HepG2 (cell line): ENCODE data around the gene RNF208. TPM values are rescaled to one million over a fixed set of nuclear protein-coding genes. Genes with fewer than 3 reads are reported as not detected.

Source experiments
- ATF7 ChIP-seq, 2 experiments: fragments of 450-650 bp in 1 of 2; sonication (generic) in 1 of 2; formaldehyde crosslinking in 1 of 2; IDR thresholded peaks; 2 replicates each; pipeline versions ENCODE4 v1.4.0 to v1.6.1; 2016 to 2020; ENCODE audit warnings: antibody characterized with exemption in 1 of 2, mild to moderate bottlenecking in 1 of 2, missing genetic modification reagents in 1 of 2
- CBX5 ChIP-seq: sonication (generic); formaldehyde crosslinking; IDR thresholded peaks from 2 replicates; pipeline ENCODE4 v1.4.0; 2020; ENCODE audit warnings: missing genetic modification reagents, borderline replicate concordance
- CHD2 ChIP-seq: IDR thresholded peaks from 2 replicates; pipeline ENCODE4 v1.6.1; 2011; ENCODE audit warnings: low read depth, low read length, improper control_type of control experiment
- CREB1 ChIP-seq, 2 experiments: fragments of 450-650 bp in 1 of 2; IDR thresholded peaks; 2 replicates each; pipeline ENCODE4 v1.6.1; 2016 to 2017; ENCODE audit warnings: control low read depth in 1 of 2, mild to moderate bottlenecking in 1 of 2, missing compliant biosample characterization in 1 of 2, missing genetic modification characterization in 1 of 2
- DMAP1 ChIP-seq: IDR thresholded peaks from 2 replicates; pipeline ENCODE4 v1.6.1; 2016
- GATA4 ChIP-seq: sonication (generic); IDR thresholded peaks from 2 replicates; pipeline ENCODE4 v1.6.1; 2016; ENCODE audit warnings: antibody characterized with exemption, low read depth, borderline replicate concordance
- IRX3 ChIP-seq: sonication (generic); formaldehyde crosslinking; IDR thresholded peaks from 2 replicates; pipeline ENCODE4 v1.8.1; 2023; ENCODE audit warnings: mild to moderate bottlenecking, low read depth, missing genetic modification reagents, borderline replicate concordance
- MED8 ChIP-seq: sonication (generic); formaldehyde crosslinking; IDR thresholded peaks from 2 replicates; pipeline ENCODE4 v1.8.1; 2023; ENCODE audit warnings: mild to moderate bottlenecking, missing genetic modification reagents; ENCODE audit not compliant: insufficient replicate concordance
- MXI1 ChIP-seq: IDR thresholded peaks from 3 replicates; pipeline ENCODE4 v1.6.1; 2012; ENCODE audit warnings: low read depth, low read length, inconsistent platforms, borderline replicate concordance
- RBAK ChIP-seq: sonication (generic); formaldehyde crosslinking; IDR thresholded peaks from 2 replicates; pipeline ENCODE4 v1.5.1; 2020; ENCODE audit warnings: mild to moderate bottlenecking, missing genetic modification reagents
- REXO4 ChIP-seq: sonication (generic); formaldehyde crosslinking; IDR thresholded peaks from 2 replicates; pipeline ENCODE4 v1.8.0; 2022; ENCODE audit warnings: missing genetic modification reagents, mild to moderate bottlenecking, borderline replicate concordance
- SIX1 ChIP-seq: sonication (generic); formaldehyde crosslinking; IDR thresholded peaks from 2 replicates; pipeline ENCODE4 v1.4.0; 2020; ENCODE audit warnings: missing genetic modification reagents, borderline replicate concordance
- SNAPC2 ChIP-seq: sonication (generic); formaldehyde crosslinking; IDR thresholded peaks from 2 replicates; pipeline ENCODE4 v1.8.1; 2022; ENCODE audit warnings: mild to moderate bottlenecking, missing genetic modification reagents
- YEATS4 ChIP-seq: sonication (generic); formaldehyde crosslinking; IDR thresholded peaks from 2 replicates; pipeline ENCODE4 v1.4.0; 2020; ENCODE audit warnings: missing genetic modification reagents, borderline replicate concordance
- ZNF205 ChIP-seq: IDR thresholded peaks from 2 replicates; pipeline ENCODE4 v1.6.1; 2018; ENCODE audit warnings: missing biosample characterization, missing genetic modification reagents
- ZNF337 ChIP-seq: sonication (generic); formaldehyde crosslinking; IDR thresholded peaks from 2 replicates; pipeline ENCODE4 v1.5.1; 2020; ENCODE audit warnings: missing genetic modification reagents, low read depth, mild to moderate bottlenecking, borderline replicate concordance
- ZNF501 ChIP-seq: sonication (generic); formaldehyde crosslinking; IDR thresholded peaks from 2 replicates; pipeline ENCODE4 v1.5.1; 2020; ENCODE audit warnings: mild to moderate bottlenecking, moderate library complexity, missing genetic modification reagents
- ZNF550 ChIP-seq: sonication (generic); formaldehyde crosslinking; IDR thresholded peaks from 2 replicates; pipeline ENCODE4 v1.4.0; 2020; ENCODE audit warnings: mild to moderate bottlenecking, missing genetic modification reagents, borderline replicate concordance
- ZNF672 ChIP-seq: sonication (generic); formaldehyde crosslinking; IDR thresholded peaks from 2 replicates; pipeline ENCODE4 v1.8.1; 2022; ENCODE audit warnings: missing genetic modification reagents
- ZNF841 ChIP-seq: sonication (generic); formaldehyde crosslinking; IDR thresholded peaks from 2 replicates; pipeline ENCODE4 v1.8.1; 2023; ENCODE audit warnings: missing genetic modification reagents, borderline replicate concordance
- ZSCAN22 ChIP-seq: sonication (generic); formaldehyde crosslinking; IDR thresholded peaks from 2 replicates; pipeline ENCODE4 v1.4.0; 2020; ENCODE audit warnings: mild to moderate bottlenecking, missing genetic modification reagents
- polyA plus RNA-seq, 8 experiments: library from polyadenylated mRNA; depleted of rRNA in 3 of 8; stranded (reverse) in 7 of 8; unstranded in 1 of 8; fragments of >200 nt; fragmentation: Illumina TruSeq in 4 of 8; extraction: Trizol in 4 of 8; gene quantifications; 2 replicates each; pipeline versions ENCODE4 v1.2.1 to v1.2.3, GENCODE V29; 2011 to 2016; ENCODE audit warnings: low read depth in 4 of 8, missing spikeins in 1 of 8, mixed read lengths in 1 of 8; ENCODE audit not compliant: insufficient read depth in 1 of 8
- total RNA-seq, 5 experiments: library from RNA; depleted of rRNA; stranded (reverse); fragments of >200 nt; fragmentation: Illumina TruSeq; extraction: Trizol; gene quantifications; 2 replicates each; pipeline ENCODE4 v1.2.3, GENCODE V29; 2016; ENCODE audit warnings: low read depth in 1 of 5
- TF ChIP-seq, protein P1 (sequence below): sonication (generic); formaldehyde crosslinking; IDR thresholded peaks from 2 replicates; pipeline ENCODE4 v1.5.0; 2020; ENCODE audit warnings: mild to moderate bottlenecking, missing genetic modification reagents
- TF ChIP-seq, protein P2 (sequence below): sonication (generic); formaldehyde crosslinking; IDR thresholded peaks from 2 replicates; pipeline ENCODE4 v1.8.1; 2023; ENCODE audit warnings: mild to moderate bottlenecking, moderate library complexity, missing genetic modification reagents
- TF ChIP-seq, protein P3 (sequence below): sonication (generic); formaldehyde crosslinking; IDR thresholded peaks from 2 replicates; pipeline ENCODE4 v1.5.0; 2020; ENCODE audit warnings: missing genetic modification reagents

Gene RNF208
- total and polyA plus RNA-seq, 2 of the 13 experiments (the other 11 are each of a cell fraction or from before 2014, with no cell fraction given), result 1.6 to 2.1 TPM

DNA sequence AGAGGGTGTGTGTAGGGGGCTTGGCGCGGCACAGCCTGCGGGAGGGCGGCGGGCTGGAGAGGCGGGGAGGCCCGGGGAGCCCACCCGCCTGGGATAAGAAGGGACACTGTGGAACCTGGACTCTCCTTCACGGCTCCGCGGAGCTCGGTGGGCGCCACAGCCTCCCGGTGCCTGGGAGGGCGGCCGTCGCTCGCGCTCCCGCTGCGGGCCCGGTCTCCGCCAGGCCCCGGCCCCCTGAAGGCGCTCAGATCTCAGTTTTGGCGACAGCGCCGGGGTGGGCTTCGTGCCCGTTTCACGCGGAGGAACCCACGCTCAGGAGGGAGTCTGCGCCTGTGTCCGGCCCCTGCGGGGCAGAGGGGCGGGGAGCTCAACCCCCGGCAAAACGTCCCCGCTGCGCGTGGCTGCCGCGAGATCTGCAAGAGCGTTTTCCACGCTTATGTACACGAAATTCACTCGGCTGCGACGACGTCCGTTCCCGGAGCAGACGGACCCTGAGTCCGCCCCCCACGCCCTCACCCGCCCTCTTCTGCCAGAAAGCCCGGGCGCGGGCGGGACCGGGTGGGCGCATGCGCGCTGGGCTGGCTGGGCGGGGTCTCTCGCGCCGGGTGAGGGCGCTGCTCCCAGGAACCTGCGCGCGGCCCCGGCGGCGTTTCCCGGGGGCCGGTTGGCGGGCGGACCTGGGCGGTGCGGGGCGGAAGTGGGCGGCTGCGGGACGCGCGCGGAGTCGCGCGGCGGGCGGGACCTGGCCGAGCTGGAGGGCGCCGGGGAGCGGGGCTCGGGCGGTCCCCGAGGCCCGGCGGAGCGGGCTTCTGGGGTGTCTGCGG lies 32.8 kb upstream of the RNF208 start, which contains the start of gene NELFB (continued):
- TF ChIP-seq ZNF337 (CRISPR knock-in tag), result no peak
- TF ChIP-seq REXO4 (CRISPR knock-in tag), result no peak
- peak; percentile 59 for TF ChIP-seq MED8 (CRISPR knock-in tag)
- TF ChIP-seq ZSCAN22 (CRISPR knock-in tag), result no peak
- peak; percentile 74; the same call in 1 of the 2 replicates for TF ChIP-seq ZNF672 (CRISPR knock-in tag)
- no peak for TF ChIP-seq CREB1 (IDR thresholded peaks at IDR 0.05)
- no peak for TF ChIP-seq CREB1 (CRISPR knock-in tag; IDR thresholded peaks at IDR 0.05)
- peak; percentile 46; the same call in 1 of the 2 replicates for TF ChIP-seq GATA4
- TF ChIP-seq SNAPC2 (CRISPR knock-in tag), result 0 out of 2 replicates have a peak, but pooled peaks have one; percentile 21
- peak; percentile 79 for TF ChIP-seq ZNF841 (CRISPR knock-in tag)
- TF ChIP-seq IRX3 (CRISPR knock-in tag), result peak; percentile 86; the same call in 1 of the 2 replicates
- peak; percentile 7; the same call in 1 of the 2 replicates for TF ChIP-seq ZNF501 (CRISPR knock-in tag)
- no peak for TF ChIP-seq RBAK (CRISPR knock-in tag)
- TF ChIP-seq, protein P1, sequence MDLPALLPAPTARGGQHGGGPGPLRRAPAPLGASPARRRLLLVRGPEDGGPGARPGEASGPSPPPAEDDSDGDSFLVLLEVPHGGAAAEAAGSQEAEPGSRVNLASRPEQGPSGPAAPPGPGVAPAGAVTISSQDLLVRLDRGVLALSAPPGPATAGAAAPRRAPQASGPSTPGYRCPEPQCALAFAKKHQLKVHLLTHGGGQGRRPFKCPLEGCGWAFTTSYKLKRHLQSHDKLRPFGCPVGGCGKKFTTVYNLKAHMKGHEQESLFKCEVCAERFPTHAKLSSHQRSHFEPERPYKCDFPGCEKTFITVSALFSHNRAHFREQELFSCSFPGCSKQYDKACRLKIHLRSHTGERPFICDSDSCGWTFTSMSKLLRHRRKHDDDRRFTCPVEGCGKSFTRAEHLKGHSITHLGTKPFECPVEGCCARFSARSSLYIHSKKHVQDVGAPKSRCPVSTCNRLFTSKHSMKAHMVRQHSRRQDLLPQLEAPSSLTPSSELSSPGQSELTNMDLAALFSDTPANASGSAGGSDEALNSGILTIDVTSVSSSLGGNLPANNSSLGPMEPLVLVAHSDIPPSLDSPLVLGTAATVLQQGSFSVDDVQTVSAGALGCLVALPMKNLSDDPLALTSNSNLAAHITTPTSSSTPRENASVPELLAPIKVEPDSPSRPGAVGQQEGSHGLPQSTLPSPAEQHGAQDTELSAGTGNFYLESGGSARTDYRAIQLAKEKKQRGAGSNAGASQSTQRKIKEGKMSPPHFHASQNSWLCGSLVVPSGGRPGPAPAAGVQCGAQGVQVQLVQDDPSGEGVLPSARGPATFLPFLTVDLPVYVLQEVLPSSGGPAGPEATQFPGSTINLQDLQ (CRISPR knock-in tag), result 0 out of 2 replicates have a peak, but pooled peaks have one; percentile 32
- peak; percentile 70; the same call in 2 of the 3 replicates for TF ChIP-seq MXI1
- TF ChIP-seq, protein P2, sequence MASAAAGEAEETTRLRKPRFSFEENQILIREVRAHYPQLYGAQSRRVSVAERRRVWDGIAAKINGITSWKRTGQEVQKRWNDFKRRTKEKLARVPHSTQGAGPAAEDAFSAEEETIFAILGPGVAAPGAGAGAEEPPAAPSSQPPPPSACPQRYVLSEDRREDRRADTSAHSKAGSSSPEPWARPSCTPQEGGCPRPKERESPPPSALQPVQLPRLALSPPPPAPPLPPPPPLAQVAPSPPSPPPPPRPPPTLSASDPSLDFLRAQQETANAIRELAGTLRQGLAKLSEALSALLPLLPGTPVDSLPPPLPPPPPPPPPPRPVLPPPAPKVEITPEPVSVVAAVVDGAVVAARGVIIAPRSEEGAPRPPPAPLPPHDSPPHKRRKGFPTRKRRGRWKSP, result 0 out of 2 replicates have a peak, but pooled peaks have one; percentile 58
- 0 out of 2 replicates have a peak, but pooled peaks have one; percentile 13 for TF ChIP-seq DMAP1 (CRISPR knock-in tag)
- TF ChIP-seq, protein P3, sequence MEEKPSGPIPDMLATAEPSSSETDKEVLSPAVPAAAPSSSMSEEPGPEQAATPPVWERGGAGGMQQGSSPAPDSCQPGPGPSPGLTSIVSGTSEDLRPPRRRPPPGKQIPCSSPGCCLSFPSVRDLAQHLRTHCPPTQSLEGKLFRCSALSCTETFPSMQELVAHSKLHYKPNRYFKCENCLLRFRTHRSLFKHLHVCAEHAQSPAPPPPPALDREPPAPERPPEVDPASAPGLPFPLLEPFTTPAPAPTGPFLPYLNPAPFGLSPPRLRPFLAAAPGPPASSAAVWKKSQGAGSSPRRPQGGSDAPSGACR, result no peak
- TF ChIP-seq CHD2, result peak; percentile 34; the same call in 1 of the 2 replicates
- no peak for TF ChIP-seq SIX1 (CRISPR knock-in tag)
- TF ChIP-seq ZNF205, result peak; percentile 60; the same call in 1 of the 2 replicates
- TF ChIP-seq CBX5 (CRISPR knock-in tag), result no peak
- TF ChIP-seq ZNF550 (CRISPR knock-in tag), result no peak
- 0 out of 2 replicates have a peak, but pooled peaks have one; percentile 69 for TF ChIP-seq YEATS4 (CRISPR knock-in tag)
- TF ChIP-seq ATF7 (IDR thresholded peaks at IDR 0.05), result no peak
- no peak for TF ChIP-seq ATF7 (CRISPR knock-in tag; IDR thresholded peaks at IDR 0.05)
